AG10803 (cell line): Measurements from ENCODE around the gene ZC3H12A.

Experiments
- DNase-seq: peaks from one replicate; pipeline ENCODE4 v3.0.0; 2010; ENCODE audit warnings: low read depth
- H3K4me3 ChIP-seq: 2 replicates; pipeline ENCODE4 v1.5.1; 2011; ENCODE audit warnings: mild to moderate bottlenecking, low read length, control low read depth
- TF ChIP-seq, protein P1 (sequence below): conservative IDR thresholded peaks from 2 replicates; pipeline ENCODE4 v1.5.1; 2011; ENCODE audit warnings: mild to moderate bottlenecking, low read length, control low read depth, inconsistent platforms

The ZC3H12A gene

GRCh38 chr1:37465593-37466517, 8.5 kb upstream of the ZC3H12A start:
- no peak overlapping the region for H3K4me3 ChIP-seq
- TF ChIP-seq, protein P1, sequence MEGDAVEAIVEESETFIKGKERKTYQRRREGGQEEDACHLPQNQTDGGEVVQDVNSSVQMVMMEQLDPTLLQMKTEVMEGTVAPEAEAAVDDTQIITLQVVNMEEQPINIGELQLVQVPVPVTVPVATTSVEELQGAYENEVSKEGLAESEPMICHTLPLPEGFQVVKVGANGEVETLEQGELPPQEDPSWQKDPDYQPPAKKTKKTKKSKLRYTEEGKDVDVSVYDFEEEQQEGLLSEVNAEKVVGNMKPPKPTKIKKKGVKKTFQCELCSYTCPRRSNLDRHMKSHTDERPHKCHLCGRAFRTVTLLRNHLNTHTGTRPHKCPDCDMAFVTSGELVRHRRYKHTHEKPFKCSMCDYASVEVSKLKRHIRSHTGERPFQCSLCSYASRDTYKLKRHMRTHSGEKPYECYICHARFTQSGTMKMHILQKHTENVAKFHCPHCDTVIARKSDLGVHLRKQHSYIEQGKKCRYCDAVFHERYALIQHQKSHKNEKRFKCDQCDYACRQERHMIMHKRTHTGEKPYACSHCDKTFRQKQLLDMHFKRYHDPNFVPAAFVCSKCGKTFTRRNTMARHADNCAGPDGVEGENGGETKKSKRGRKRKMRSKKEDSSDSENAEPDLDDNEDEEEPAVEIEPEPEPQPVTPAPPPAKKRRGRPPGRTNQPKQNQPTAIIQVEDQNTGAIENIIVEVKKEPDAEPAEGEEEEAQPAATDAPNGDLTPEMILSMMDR = no peak
- DNase-seq = peak; percentile 59

- DNase-seq = no peak
- TF ChIP-seq, protein P1 = no peak
Measured at GRCh38 chr1:37468037-37468436, 6.3 kb upstream of the ZC3H12A start.

DNA sequence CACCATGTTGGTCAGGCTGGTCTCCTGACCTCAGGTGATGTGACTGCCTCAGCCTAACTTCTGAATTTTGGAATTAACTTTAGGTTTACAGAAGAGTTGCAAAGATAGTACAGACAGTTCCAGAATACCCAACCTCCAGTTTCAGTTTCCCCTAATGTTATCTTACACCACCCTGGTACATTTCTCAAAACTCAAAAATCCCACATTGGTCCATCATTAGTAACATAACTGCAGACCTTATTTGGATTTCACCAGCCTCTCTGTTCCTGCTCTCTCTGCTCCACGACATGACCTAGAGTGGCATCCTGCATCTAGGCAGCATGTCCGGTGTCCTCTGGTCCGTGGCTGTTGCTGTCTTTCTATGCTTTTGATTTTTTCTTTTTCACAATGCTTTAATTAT, 5.0 kb upstream of the ZC3H12A start:
- no peak for DNase-seq
- TF ChIP-seq, protein P1 = no peak
- no peak overlapping the region for H3K4me3 ChIP-seq

More at GRCh38 chr1:37468037-37468436, 6.3 kb upstream of the ZC3H12A start:
- H3K4me3 ChIP-seq = no peak overlapping the region

- TF ChIP-seq, protein P1 = no peak
- H3K4me3 ChIP-seq = peak overlapping the region; percentile 54
- DNase-seq = peak; percentile 88
Measured at GRCh38 chr1:37471345-37472231, 2.8 kb upstream of the ZC3H12A start.

GRCh38 chr1:37472281-37472680, 2.1 kb upstream of the ZC3H12A start:
- no peak for DNase-seq
- H3K4me3 ChIP-seq = no peak overlapping the region
- TF ChIP-seq, protein P1 = no peak

GRCh38 chr1:37472994-37473393, 1.4 kb upstream of the ZC3H12A start:
- H3K4me3 ChIP-seq = no peak overlapping the region
- DNase-seq = no peak
- TF ChIP-seq, protein P1 = no peak
